Testis (tissue), 2 donors: Measurements from ENCODE around the gene TSSC4.

Source experiments
- CTCF ChIP-seq, 3 experiments: fragments of 450-650 bp in 2 of 3; fragments of 200-600 bp in 1 of 3; sonication (generic) in 1 of 3; IDR thresholded peaks; one replicate each; pipeline ENCODE4 v1.5.1; 2016 to 2019; ENCODE audit warnings: antibody characterized with exemption in 3 of 3, mild to moderate bottlenecking in 2 of 3, moderate library complexity in 1 of 3
- POLR2A ChIP-seq: fragments of 450-650 bp; IDR thresholded peaks from one replicate; pipeline ENCODE4 v1.6.1; 2017; ENCODE audit warnings: antibody characterized with exemption, mild to moderate bottlenecking, moderate library complexity

DNA sequence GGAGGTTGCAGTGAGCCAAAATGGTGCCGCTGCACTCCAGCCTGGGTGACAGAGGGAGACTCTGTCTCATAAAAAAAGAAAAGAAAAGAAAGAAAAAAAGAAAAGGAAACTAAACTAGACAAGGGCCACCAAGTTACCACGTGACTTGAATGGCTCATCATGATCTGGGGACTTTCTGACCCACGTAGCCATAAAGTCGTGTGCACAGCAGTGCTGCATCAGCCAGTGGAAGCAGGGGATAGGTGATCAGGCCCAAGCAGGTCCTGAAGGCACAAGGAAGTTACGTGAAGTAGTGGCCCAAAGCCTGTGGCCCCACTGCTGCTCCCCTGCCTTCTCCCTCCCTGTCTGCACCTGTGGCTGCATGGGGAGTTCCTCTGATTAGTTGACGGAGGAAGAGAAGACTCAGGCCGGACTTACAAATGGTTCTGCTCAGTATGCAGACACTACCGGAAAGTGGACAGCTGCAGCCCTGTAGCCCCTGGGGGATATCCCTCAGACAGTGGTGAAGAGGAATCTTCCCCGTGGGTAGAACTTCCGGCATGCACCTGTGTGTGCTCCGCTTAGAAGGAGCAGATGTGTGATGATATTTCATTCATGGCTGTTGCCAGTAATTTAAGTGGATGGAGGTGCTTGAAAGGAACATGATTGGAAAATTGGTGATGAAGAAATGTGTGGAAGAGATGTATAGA lies 41.7 kb upstream of the TSSC4 start:
- no peak for TF ChIP-seq POLR2A
- TF ChIP-seq CTCF (IDR thresholded peaks at IDR 0.05) = no peak
